Panc1 (cell line): Measurements from ENCODE around the gene RORC. TPM values are rescaled to one million over a fixed set of nuclear protein-coding genes. Genes with fewer than 3 reads are reported as not detected.

Experiments
- ATAC-seq: fragments of 200-7000 bp; cut with Tn5 transposase; 2 replicates; pipeline ENCODE4 v1.9.1; 2020; ENCODE audit warnings: mild to moderate bottlenecking, moderate library complexity
- BruUV-seq: library from RNA; stranded (reverse); fragments of 400-500 nt; replicated peaks from 2 replicates; lab custom pipeline; 2021; lab: Mats Ljungman, UMichigan
- CTCF ChIA-PET: fragments of 300-600 bp; sonication (Branson Sonifier 250); formaldehyde crosslinking; loops from one replicate; lab custom pipeline; 2022; ENCODE audit warnings: antibody characterized with exemption; lab: Charles Lee
- POLR2A ChIA-PET: fragments of 300-600 bp; sonication (Branson Sonifier 250); formaldehyde crosslinking; loops from one replicate; lab custom pipeline; 2022; ENCODE audit warnings: antibody characterized with exemption; lab: Charles Lee
- DNase-seq: peaks from one replicate; pipeline ENCODE4 v3.0.0-alpha.2; 2010; ENCODE audit warnings: low read depth, low spot score
- H3K27ac ChIP-seq: 2 replicates; pipeline ENCODE4 v1.5.1; 2011; ENCODE audit warnings: mild to moderate bottlenecking, low read length, inconsistent platforms
- H3K27me3 ChIP-seq: fragments of 200-500 bp; sonication (Bioruptor generic); 2 replicates; pipeline ENCODE4 v1.6.0; 2014; ENCODE audit warnings: low read length, inconsistent platforms; ENCODE audit not compliant: control insufficient read depth, insufficient read depth
- H3K36me3 ChIP-seq: fragments of 200-500 bp; sonication (Bioruptor generic); 2 replicates; pipeline ENCODE4 v1.5.1; 2014; ENCODE audit warnings: inconsistent platforms, mild to moderate bottlenecking, low read length, moderate library complexity; ENCODE audit not compliant: control insufficient read depth, insufficient read depth
- H3K4me1 ChIP-seq: 2 replicates; pipeline ENCODE4 v1.5.1; 2011; ENCODE audit warnings: inconsistent platforms, mild to moderate bottlenecking, low read length, moderate library complexity; ENCODE audit not compliant: control insufficient read depth, insufficient read depth
- H3K4me3 ChIP-seq, 2 experiments: 2 replicates each; pipeline ENCODE4 v1.5.1; 2011 to 2012; ENCODE audit warnings: low read depth in 2 of 2, low read length in 2 of 2, mild to moderate bottlenecking in 2 of 2, inconsistent platforms in 1 of 2, moderate library complexity in 1 of 2
- H3K9me3 ChIP-seq: fragments of 200-500 bp; sonication (Bioruptor generic); 2 replicates; pipeline ENCODE4 v1.5.1; 2014; ENCODE audit warnings: low read depth, mild to moderate bottlenecking, inconsistent platforms, low read length, moderate library complexity; ENCODE audit not compliant: control insufficient read depth, insufficient read depth
- POLR2AphosphoS5 ChIP-seq: IDR thresholded peaks from 2 replicates; pipeline ENCODE4 v1.6.1; 2012; ENCODE audit warnings: mild to moderate bottlenecking, low read depth, low read length, moderate library complexity
- SIN3A ChIP-seq: IDR thresholded peaks from 2 replicates; pipeline ENCODE4 v1.6.1; 2012; ENCODE audit warnings: low read depth, mild to moderate bottlenecking, low read length, moderate library complexity, borderline replicate concordance; ENCODE audit not compliant: insufficient read depth
- TCF7L2 ChIP-seq: IDR thresholded peaks from 2 replicates; pipeline ENCODE4 v1.6.1; 2011; ENCODE audit warnings: mild to moderate bottlenecking, low read depth, low read length, inconsistent platforms
- in situ Hi-C: cut with HindIII; loops from 2 replicates; pipeline ENCODE4 v1.10.0; 2016; ENCODE audit warnings: low sequenced_read_pairs, low pct_unique_long_range_greater_than_20kb
- intact Hi-C: fragments of 100-400 bp; cut with micrococcal nuclease; formaldehyde crosslinking; loops from one replicate; pipeline ENCODE4 v1.10.0; 2022; ENCODE audit not compliant: unreplicated experiment
- total RNA-seq: library from RNA; stranded (reverse); gene quantifications from one replicate; pipeline ENCODE4 v1.2.1, GENCODE V29; 2021; ENCODE audit not compliant: unreplicated experiment
- TF ChIP-seq, protein P1 (sequence below): fragments of 450-650 bp; IDR thresholded peaks from 2 replicates; pipeline ENCODE4 v1.5.1; 2017; ENCODE audit warnings: mild to moderate bottlenecking
- TF ChIP-seq, protein P2 (sequence below), 2 experiments: IDR thresholded peaks; 2 replicates each; pipeline ENCODE4 v1.6.1; 2011 to 2012; ENCODE audit warnings: low read depth in 2 of 2, control low read depth in 1 of 2, low read length in 1 of 2, mild to moderate bottlenecking in 1 of 2, moderate library complexity in 1 of 2; ENCODE audit not compliant: insufficient read depth in 1 of 2

RORC gene
- total RNA-seq, 1 experiment from 2014 or later: not detected

DNA sequence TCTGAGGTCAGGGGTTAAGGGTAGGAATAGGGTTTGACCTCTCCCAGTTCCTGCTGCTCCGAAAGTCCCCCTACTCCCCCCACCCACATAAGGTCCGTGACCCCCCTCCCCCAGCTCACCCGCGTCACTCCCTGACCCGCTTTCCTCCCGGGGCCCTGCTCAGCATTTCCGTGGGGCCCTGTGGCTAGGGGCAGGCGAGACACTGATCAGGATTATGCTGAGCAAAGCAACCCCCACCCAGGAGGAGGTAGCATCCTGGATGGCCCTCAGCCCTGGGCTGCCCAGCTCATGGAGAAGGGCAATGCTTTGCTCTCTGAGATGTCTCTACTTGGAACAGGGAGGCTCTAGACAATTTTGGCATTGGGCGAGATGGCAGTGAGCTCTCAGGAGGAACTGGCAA, 3.7 kb downstream of the RORC start:
- no peak overlapping the region for H3K27ac ChIP-seq

DNA sequence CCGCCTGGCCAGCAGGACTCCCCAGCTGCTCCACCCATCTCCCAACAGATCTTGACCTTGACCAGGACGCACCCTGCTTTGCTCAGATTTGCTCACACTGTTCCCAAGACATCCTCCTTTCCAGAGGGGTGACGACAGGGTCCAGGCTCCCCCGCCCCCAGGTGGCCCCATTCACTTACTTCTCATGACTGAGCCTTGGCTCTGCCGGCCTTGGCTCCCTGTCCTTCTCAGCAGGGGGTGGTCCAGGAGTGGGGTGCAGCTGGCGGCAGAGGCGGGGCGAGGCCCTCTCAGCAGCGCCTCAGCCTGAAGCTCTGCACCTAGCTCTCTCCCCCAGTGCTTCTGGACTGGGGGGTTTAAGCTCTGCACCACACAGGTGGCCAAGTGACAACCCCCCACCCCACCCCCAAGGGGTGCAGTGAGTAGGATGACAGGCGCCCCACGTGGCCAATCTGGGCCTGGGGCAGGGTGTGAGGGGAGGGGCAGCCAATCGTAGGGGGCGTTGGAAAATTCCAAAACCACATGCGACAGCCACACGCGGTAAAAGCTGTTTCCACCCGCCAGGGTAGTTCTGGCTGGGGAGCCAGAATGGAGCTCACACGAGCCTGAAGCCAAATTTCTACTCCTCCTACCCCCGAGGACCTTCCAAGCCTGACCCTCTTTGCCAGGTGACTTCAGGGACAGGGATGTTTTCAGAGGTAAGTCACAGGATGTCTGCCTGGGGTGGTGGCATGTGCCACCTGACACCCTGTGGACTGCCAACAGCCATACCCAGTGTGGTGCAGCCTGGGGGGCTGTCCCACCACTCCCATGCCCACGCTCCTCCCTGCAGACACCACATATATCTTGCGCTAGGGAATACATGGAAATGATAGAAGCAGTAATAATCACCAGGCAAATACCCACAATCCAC, 5.6 kb downstream of the RORC start:
- no peak overlapping the region for H3K27ac ChIP-seq
- POLR2A ChIA-PET: no interaction called here
- TF ChIP-seq TCF7L2 (no peak), POLR2AphosphoS5 (no peak), SIN3A (no peak)
- TF ChIP-seq, protein P1, sequence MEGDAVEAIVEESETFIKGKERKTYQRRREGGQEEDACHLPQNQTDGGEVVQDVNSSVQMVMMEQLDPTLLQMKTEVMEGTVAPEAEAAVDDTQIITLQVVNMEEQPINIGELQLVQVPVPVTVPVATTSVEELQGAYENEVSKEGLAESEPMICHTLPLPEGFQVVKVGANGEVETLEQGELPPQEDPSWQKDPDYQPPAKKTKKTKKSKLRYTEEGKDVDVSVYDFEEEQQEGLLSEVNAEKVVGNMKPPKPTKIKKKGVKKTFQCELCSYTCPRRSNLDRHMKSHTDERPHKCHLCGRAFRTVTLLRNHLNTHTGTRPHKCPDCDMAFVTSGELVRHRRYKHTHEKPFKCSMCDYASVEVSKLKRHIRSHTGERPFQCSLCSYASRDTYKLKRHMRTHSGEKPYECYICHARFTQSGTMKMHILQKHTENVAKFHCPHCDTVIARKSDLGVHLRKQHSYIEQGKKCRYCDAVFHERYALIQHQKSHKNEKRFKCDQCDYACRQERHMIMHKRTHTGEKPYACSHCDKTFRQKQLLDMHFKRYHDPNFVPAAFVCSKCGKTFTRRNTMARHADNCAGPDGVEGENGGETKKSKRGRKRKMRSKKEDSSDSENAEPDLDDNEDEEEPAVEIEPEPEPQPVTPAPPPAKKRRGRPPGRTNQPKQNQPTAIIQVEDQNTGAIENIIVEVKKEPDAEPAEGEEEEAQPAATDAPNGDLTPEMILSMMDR: no peak
- TF ChIP-seq, protein P2, sequence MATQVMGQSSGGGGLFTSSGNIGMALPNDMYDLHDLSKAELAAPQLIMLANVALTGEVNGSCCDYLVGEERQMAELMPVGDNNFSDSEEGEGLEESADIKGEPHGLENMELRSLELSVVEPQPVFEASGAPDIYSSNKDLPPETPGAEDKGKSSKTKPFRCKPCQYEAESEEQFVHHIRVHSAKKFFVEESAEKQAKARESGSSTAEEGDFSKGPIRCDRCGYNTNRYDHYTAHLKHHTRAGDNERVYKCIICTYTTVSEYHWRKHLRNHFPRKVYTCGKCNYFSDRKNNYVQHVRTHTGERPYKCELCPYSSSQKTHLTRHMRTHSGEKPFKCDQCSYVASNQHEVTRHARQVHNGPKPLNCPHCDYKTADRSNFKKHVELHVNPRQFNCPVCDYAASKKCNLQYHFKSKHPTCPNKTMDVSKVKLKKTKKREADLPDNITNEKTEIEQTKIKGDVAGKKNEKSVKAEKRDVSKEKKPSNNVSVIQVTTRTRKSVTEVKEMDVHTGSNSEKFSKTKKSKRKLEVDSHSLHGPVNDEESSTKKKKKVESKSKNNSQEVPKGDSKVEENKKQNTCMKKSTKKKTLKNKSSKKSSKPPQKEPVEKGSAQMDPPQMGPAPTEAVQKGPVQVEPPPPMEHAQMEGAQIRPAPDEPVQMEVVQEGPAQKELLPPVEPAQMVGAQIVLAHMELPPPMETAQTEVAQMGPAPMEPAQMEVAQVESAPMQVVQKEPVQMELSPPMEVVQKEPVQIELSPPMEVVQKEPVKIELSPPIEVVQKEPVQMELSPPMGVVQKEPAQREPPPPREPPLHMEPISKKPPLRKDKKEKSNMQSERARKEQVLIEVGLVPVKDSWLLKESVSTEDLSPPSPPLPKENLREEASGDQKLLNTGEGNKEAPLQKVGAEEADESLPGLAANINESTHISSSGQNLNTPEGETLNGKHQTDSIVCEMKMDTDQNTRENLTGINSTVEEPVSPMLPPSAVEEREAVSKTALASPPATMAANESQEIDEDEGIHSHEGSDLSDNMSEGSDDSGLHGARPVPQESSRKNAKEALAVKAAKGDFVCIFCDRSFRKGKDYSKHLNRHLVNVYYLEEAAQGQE (IDR thresholded peaks at IDR 0.05; ENCODE audit: insufficient read depth in 1 of 2, low read depth in 2 of 2, low read length in 1 of 2): no peak
- ATAC-seq (no peak; the same call in 1 of the 2 replicates), DNase-seq (no peak)
- no peaks in the 10 kb centered on the region for H3K27me3 ChIP-seq
- H3K4me1 ChIP-seq: peaks cover 10% of the 10 kb centered on the region; the same call in 1 of the 2 replicates
- no TSS peak for BruUV-seq
- no peaks in the 10 kb centered on the region for H3K36me3 ChIP-seq
- no peaks in the 10 kb centered on the region for H3K9me3 ChIP-seq
- H3K4me3 ChIP-seq: no peak overlapping the region
- in situ Hi-C loops: no loop called here
- CTCF ChIA-PET: no interaction called here
- intact Hi-C loops: no loop called here

More for the DNA sequence above, 3.7 kb downstream of the RORC start:
- no peak for ATAC-seq
- ChIA-PET POLR2A (no interaction called here), CTCF (no interaction called here)
- Histone ChIP-seq H3K4me3 (no peak overlapping the region), H3K4me1 (peaks cover 10% of the 10 kb centered on the region; the same call in 1 of the 2 replicates), H3K9me3 (no peaks in the 10 kb centered on the region), H3K36me3 (no peaks in the 10 kb centered on the region), H3K27me3 (no peaks in the 10 kb centered on the region)
- intact Hi-C loops (no loop called here), in situ Hi-C loops (no loop called here)
- BruUV-seq: no TSS peak
- TF ChIP-seq POLR2AphosphoS5: no peak
- TF ChIP-seq, protein P2 (IDR thresholded peaks at IDR 0.05; ENCODE audit: insufficient read depth in 1 of 2, low read depth in 2 of 2, low read length in 1 of 2): no peak
- TF ChIP-seq SIN3A: no peak
- TF ChIP-seq, protein P1: no peak
- no peak for TF ChIP-seq TCF7L2
- no peak for DNase-seq
